GM20000 (cell line): Measurements from ENCODE around the gene FMNL2.

Source experiments
- DNase-seq: peaks from one replicate; pipeline ENCODE4 v3.0.0; 2012; ENCODE audit warnings: low spot score
- CTCF ChIP-seq: IDR thresholded peaks from 2 replicates; pipeline ENCODE4 v1.5.1; 2012; ENCODE audit warnings: mild to moderate bottlenecking, control low read depth; ENCODE audit errors: extremely low read depth, missing control alignments

Gene FMNL2

GRCh38 chr2:152466041-152466440, 131.1 kb downstream of the FMNL2 start:
- TF ChIP-seq CTCF: no peak
- peak; percentile 8 for DNase-seq

DNA sequence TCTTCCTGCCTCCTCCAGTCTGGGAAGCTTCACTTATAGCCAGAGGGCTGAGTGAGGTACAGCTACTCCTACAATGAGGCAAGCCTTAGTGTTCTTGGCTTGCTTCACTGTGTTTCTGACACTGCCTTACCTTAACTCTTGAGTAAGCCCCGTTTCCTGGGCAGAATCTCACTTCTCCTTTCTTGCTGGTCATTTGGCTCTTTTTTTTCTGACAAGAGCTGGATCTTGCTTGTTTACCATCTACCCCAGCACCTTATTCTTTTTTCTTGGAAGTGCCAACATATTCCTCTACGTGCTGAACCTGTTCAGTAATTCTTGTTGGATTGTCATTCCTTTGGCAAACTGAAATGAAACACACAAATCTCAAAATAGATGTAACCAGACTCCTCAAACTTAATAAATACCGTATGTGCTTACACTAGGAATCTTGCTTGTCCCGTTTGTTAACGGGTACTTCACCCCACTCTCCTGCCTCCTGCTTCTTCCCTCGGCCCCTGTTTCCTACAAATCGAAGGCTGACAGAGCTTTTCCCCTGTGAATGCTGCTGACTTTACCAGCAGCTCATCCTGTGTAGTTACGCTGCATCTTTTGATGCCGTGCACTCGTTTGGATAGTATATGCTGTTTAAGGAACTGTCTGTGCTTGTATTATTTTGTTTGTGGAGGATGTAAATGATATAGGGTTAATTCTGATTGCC, 132.2 kb downstream of the FMNL2 start:
- peak; percentile 64 for DNase-seq
- no peak for TF ChIP-seq CTCF

DNA sequence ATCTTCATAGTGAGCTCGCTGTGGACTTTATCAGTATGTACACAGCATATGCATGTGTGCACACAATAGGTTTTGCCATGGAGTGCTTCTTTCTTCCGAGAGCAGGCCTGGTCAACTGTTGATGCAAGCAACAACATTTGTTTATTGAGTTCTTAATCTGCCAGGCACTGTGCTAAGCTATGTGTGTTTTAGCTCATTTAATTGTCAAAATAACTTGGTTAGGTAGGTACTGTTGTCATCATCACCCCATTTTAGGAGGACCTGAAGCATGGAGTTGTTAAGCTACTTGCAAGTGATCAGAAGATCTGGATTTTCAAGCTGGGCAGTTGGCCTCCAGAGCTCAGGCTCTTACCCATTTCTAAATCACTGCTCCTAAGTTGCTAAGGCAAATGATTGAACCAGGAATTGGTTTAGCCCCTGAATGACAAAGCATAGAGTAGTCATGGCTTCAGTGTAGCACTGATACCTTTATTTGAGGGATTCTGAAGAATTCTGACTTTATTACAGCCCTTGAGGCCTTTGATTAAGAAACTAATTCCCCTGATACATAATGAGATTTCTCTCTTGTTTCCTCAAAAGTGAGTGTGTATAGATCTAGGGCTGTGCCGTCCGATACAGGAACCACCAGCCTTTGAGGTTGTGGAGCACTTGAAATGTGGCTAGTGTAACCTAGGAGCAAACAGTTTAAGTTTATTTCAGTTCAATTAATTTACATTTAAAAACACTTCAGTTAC, 132.9 kb downstream of the FMNL2 start:
- DNase-seq: no peak
- TF ChIP-seq CTCF: no peak

GRCh38 chr2:152468899-152469692, 134.1 kb downstream of the FMNL2 start:
- no peak for TF ChIP-seq CTCF
- peak; percentile 12 for DNase-seq

DNA sequence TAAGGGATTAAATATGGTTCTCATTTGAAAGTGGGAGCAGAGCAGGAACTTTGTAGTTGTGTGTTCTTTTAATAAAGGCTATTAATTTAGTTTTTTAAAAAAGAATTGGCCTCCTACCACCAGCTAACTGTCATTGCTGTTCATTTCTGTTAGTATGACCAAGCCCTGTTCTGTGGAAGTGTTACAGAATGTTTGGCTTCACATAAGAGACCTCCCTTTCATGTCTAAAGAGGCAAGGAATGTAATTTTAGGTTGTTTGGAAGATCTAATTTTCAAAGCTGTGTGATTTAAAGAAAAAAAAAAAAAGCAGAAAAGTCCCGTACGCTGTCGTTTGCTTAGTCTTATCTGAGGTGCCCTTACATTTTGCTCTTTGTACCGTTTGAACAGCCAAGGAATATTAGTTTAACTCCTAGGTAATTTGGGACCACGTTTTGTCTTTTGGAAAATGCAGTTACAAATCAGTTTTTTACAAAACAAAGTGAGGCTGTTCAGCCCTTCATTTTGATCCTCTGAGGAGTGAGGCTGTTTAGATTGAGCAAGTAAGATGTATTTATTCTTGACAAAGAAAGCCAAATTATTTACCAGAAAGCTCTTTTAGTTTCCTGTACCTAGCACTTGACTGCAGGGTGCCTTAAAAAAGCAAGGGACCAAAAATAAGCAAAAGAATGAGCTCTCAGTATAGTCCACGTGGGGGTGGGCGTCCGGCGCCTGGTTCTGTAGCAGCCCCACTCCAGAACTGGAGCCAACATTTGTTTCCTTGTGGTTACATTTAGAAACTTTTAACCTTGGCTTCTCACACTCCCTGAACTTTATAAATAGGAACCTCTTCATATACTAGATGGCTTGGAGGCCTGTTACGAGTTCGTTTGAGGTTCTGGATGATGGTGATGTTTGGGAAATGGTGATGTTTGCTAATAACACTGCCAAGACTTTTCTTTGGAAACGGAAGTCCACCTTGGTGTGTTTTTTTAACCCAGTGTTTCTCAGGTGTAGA, 136.2 kb downstream of the FMNL2 start:
- no peak for DNase-seq
- TF ChIP-seq CTCF: no peak

GRCh38 chr2:152472481-152472887, 137.5 kb downstream of the FMNL2 start:
- no peak for TF ChIP-seq CTCF
- DNase-seq: no peak
